Suprapubic skin (tissue), 4 donors: Measurements from ENCODE around the gene COL4A5.

Source experiments
- POLR2A ChIP-seq, 2 donors: fragments of 450-650 bp; IDR thresholded peaks; one replicate each; pipeline ENCODE4 v1.6.1; 2017; ENCODE audit warnings: antibody characterized with exemption in 2 of 2, mild to moderate bottlenecking in 2 of 2, moderate library complexity in 2 of 2
- POLR2AphosphoS5 ChIP-seq, 3 donors: sonication (generic); formaldehyde crosslinking; IDR thresholded peaks; one replicate each; pipeline ENCODE4 v1.6.1; 2017; ENCODE audit warnings: antibody characterized with exemption in 3 of 3

DNA sequence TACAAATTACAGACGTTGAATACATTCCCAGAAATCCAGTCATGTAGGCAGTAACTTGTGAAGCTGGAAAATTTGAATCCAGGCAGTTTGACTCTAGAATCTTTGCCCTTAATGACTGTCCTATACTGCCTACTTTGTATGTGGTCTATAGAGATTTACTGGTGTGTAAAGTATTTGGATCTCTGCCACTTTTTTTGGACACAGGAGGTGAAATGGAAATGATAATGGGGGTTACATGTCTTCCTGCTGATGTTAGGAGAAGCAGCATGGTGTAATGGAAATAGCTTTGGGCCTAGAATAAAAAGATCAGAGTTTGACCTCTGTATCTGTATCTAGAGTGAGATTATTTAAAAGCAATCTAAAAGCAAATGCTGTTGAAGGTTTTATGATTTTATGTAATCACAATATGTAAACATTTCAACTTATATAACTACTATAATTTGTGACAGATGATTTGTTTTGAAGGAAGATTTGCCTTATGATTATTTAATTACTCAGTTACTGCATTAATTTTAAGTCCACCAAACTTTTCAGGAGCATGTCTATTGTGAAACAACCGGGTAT, 3.3 kb downstream of the COL4A5 start:
- no peak for TF ChIP-seq POLR2AphosphoS5 (IDR thresholded peaks at IDR 0.05)
- no peak for TF ChIP-seq POLR2A (IDR thresholded peaks at IDR 0.05)
